Measurements from ENCODE around the gene KLRF2. TPM values are rescaled to one million over a fixed set of nuclear protein-coding genes. Genes with fewer than 3 reads are reported as not detected.

Gene KLRF2
- polyA plus RNA-seq, 2 of the 4 experiments (the other 2 are of a cell fraction): not detected

DNA sequence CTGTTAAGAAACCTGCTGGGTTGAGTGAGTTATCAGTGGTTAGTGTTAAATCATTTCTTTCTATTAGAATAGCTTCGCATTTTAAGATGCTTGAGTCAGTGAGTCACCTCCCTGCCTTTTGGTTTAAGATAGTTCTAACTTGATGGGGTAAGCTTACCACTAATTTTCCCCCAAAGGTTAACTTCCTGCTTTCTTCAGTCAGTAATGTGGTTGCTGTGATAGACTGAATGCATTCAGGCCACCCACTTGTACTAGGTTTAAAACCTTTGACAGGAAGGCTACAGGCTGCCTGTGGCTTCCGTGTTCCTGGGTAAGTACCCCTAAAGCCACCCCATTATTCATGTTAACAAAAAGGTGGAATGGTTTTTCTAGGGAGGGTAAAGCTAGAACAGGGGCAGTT lies 25.6 kb downstream of the KLRF2 start:
- H3K4me1 ChIP-seq: no peaks in the 10 kb centered on the region
- no peak for ATAC-seq
- DNase-seq (ENCODE audit: low read depth in 1 of 2, low spot score in 1 of 2): no peak
- POLR2A ChIA-PET: no interaction called here
- 38% methylated on average over 2 of the region's 2 CpGs for WGBS (ENCODE audit: missing lambda C conversion rate)
- no peak for FAIRE-seq
- no peak overlapping the region for H3K4me2 ChIP-seq
- H3K9me3 ChIP-seq: peaks cover 39% of the 10 kb centered on the region
- no peak for TF ChIP-seq RARB (CRISPR knock-in tag; IDR thresholded peaks at IDR 0.05)
- TF ChIP-seq, protein P1, sequence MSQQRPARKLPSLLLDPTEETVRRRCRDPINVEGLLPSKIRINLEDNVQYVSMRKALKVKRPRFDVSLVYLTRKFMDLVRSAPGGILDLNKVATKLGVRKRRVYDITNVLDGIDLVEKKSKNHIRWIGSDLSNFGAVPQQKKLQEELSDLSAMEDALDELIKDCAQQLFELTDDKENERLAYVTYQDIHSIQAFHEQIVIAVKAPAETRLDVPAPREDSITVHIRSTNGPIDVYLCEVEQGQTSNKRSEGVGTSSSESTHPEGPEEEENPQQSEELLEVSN (IDR thresholded peaks at IDR 0.05; ENCODE audit: borderline replicate concordance, low read depth): no peak
- TF ChIP-seq EHF (CRISPR knock-in tag; IDR thresholded peaks at IDR 0.05): no peak
- no peak for TF ChIP-seq JUN (IDR thresholded peaks at IDR 0.05)
- no peak for TF ChIP-seq CBX2 (IDR thresholded peaks at IDR 0.05; ENCODE audit: borderline replicate concordance, low read depth)
- TF ChIP-seq, protein P2, sequence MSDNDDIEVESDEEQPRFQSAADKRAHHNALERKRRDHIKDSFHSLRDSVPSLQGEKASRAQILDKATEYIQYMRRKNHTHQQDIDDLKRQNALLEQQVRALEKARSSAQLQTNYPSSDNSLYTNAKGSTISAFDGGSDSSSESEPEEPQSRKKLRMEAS (IDR thresholded peaks at IDR 0.05): no peak
- no peak for TF ChIP-seq PHF8 (IDR thresholded peaks at IDR 0.05; ENCODE audit: borderline replicate concordance, low read depth)
- CTCF ChIA-PET: interaction anchor here (1.1 to 1.3 kb wide), 3 partner anchors 18 to 157 kb away, joined by 3 to 4 read pairs (median 3); no protein-coding TSS in a partner anchor
- no peak overlapping the region for H3K4me3 ChIP-seq
- no peak overlapping the region for H3K27ac ChIP-seq

DNA sequence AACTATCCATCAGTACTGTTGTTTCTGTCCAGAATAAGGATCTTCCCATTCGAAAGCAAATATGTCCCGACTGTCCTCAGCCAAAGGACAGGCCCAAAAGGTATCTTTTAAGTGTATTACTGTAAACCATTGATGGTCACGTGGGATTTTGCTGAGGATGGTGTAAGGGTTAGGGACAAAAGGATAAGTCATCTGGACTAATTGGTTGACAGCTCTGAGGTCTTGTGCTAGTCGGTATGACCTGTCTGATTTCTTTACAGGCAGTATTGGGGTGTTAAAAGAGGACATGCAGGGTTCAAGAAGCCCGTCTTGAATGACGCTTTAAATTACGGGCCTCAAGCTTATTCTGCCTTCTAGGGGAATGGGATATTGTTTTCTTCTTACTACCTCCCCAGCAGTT lies 26.5 kb downstream of the KLRF2 start:
- H3K4me2 ChIP-seq: no peak overlapping the region
- H3K27ac ChIP-seq: no peak overlapping the region
- TF ChIP-seq HEYL (CRISPR knock-in tag; IDR thresholded peaks at IDR 0.05): no peak
- ChIA-PET CTCF (interaction anchor here (1.0 to 1.1 kb wide), 2 partner anchors 10 to 18 kb away, joined by 3 read pairs; no protein-coding TSS in a partner anchor), POLR2A (no interaction called here)
- FAIRE-seq: no peak
- no peak for ATAC-seq
- no peak for DNase-seq (ENCODE audit: low read depth in 1 of 2, low spot score in 1 of 2)
- peaks cover 34% of the 10 kb centered on the region for H3K9me3 ChIP-seq
- 23% methylated on average over 7 of the region's 7 CpGs for WGBS (ENCODE audit: missing lambda C conversion rate)
- H3K4me1 ChIP-seq: no peaks in the 10 kb centered on the region
- no peak overlapping the region for H3K4me3 ChIP-seq

DNA sequence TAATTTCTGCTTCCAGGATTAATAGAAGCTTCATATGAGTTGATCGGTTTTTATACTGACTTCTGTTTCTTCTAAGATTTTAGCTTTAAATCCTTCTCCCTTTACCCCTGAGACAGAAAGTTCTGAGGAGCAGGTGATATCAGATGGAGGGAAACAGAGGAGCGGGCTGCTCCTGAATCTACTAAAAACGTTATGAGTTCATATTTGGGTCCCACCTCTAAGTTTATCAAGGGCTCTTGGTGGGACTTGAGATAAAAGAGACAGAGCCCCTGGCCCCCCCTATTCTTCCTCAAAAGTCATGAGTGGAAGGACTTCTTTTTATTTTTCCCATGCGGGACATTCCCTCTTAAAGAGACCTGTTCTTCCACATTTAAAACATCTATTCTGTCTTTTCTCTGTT lies 27.1 kb downstream of the KLRF2 start:
- Histone ChIP-seq H3K4me1 (no peaks in the 10 kb centered on the region), H3K4me2 (no peak overlapping the region), H3K9me3 (peaks cover 28% of the 10 kb centered on the region; the same call in 2 of the 3 replicates), H3K4me3 (no peak overlapping the region), H3K27ac (no peak overlapping the region)
- no peak for DNase-seq (ENCODE audit: low read depth in 1 of 2, low spot score in 1 of 2)
- ChIA-PET POLR2A (no interaction called here), CTCF (interaction anchor here (1.0 kb wide), 1 partner anchor 10 kb away, joined by 3 read pairs; no protein-coding TSS in a partner anchor)
- 60% methylated on average over 4 of the region's 4 CpGs for whole genome bisulfite sequencing (ENCODE audit: missing lambda C conversion rate)
- no peak for ATAC-seq
- TF ChIP-seq HOXA7 (CRISPR knock-in tag; IDR thresholded peaks at IDR 0.05) (no peak), SREBF2 (IDR thresholded peaks at IDR 0.05) (no peak), ESRRA (IDR thresholded peaks at IDR 0.05; ENCODE audit: borderline replicate concordance, low read length) (no peak), ZC3H11A (IDR thresholded peaks at IDR 0.05) (no peak), MYC (IDR thresholded peaks at IDR 0.05; ENCODE audit: borderline replicate concordance, low read length) (no peak), ZNF302 (CRISPR knock-in tag; IDR thresholded peaks at IDR 0.05) (no peak), HDAC2 (IDR thresholded peaks at IDR 0.05) (no peak), GATA3 (IDR thresholded peaks at IDR 0.05; ENCODE audit: borderline replicate concordance) (no peak), PHF8 (IDR thresholded peaks at IDR 0.05; ENCODE audit: borderline replicate concordance, low read depth) (no peak), JUN (IDR thresholded peaks at IDR 0.05) (no peak), NFE2L2 (conservative IDR thresholded peaks at IDR 0.05; ENCODE audit: low read length) (no peak), KDM1A (IDR thresholded peaks at IDR 0.05; ENCODE audit: low read depth) (no peak), RCOR1 (IDR thresholded peaks at IDR 0.05; ENCODE audit: low read depth, low read length) (no peak), NR3C1 (IDR thresholded peaks at IDR 0.05) (no peak), CHD2 (IDR thresholded peaks at IDR 0.05; ENCODE audit: low read length, partially characterized antibody) (no peak)
- TF ChIP-seq, protein P3, sequence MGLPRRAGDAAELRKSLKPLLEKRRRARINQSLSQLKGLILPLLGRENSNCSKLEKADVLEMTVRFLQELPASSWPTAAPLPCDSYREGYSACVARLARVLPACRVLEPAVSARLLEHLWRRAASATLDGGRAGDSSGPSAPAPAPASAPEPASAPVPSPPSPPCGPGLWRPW (IDR thresholded peaks at IDR 0.05): no peak
- no peak for FAIRE-seq

DNA sequence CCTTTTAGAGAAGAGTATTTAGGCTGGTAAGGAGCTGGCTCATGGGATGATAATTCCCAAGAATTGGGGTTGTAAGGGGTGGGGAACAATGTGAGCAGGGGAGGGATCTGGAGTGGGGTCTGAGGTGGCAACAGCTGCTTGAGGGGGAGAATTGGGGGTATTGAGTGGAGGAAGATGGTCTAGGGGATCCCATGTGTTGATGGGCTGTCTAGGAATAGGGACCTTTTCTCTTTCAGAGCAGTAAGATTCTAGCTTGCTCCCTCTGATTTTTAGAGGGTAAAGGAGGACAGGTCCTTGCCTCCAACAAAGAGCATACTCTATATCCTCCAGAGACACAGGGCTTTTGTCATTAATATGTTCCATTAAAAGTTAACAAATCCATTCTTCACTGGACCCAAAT lies 28.4 kb downstream of the KLRF2 start:
- TF ChIP-seq HOXB5 (CRISPR knock-in tag; IDR thresholded peaks at IDR 0.05) (no peak), NPAS2 (CRISPR knock-in tag; IDR thresholded peaks at IDR 0.05; ENCODE audit: borderline replicate concordance) (no peak), HEYL (CRISPR knock-in tag; IDR thresholded peaks at IDR 0.05) (no peak), NFE2L2 (conservative IDR thresholded peaks at IDR 0.05; ENCODE audit: low read length) (no peak), GATA3 (IDR thresholded peaks at IDR 0.05; ENCODE audit: borderline replicate concordance) (no peak), POLR2A (IDR thresholded peaks at IDR 0.05; ENCODE audit: low read length) (no peak), FOXS1 (CRISPR knock-in tag; IDR thresholded peaks at IDR 0.05) (no peak), CBX2 (IDR thresholded peaks at IDR 0.05; ENCODE audit: borderline replicate concordance, low read depth) (no peak), ZFP36 (IDR thresholded peaks at IDR 0.05; ENCODE audit: borderline replicate concordance, partially characterized antibody) (no peak)
- TF ChIP-seq, protein P2 (IDR thresholded peaks at IDR 0.05): no peak
- TF ChIP-seq, protein P4, sequence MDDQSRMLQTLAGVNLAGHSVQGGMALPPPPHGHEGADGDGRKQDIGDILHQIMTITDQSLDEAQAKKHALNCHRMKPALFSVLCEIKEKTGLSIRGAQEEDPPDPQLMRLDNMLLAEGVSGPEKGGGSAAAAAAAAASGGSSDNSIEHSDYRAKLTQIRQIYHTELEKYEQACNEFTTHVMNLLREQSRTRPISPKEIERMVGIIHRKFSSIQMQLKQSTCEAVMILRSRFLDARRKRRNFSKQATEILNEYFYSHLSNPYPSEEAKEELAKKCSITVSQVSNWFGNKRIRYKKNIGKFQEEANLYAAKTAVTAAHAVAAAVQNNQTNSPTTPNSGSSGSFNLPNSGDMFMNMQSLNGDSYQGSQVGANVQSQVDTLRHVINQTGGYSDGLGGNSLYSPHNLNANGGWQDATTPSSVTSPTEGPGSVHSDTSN (IDR thresholded peaks at IDR 0.05): no peak
- TF ChIP-seq, protein P3 (IDR thresholded peaks at IDR 0.05): no peak
- ChIA-PET CTCF (interaction anchor here (0.6 kb wide), 2 partner anchors 18 to 47 kb away, joined by 3 to 5 read pairs; no protein-coding TSS in a partner anchor), POLR2A (no interaction called here)
- DNase-seq (ENCODE audit: low read depth in 1 of 2, low spot score in 1 of 2) (no peak), FAIRE-seq (no peak), ATAC-seq (no peak)
- no peak overlapping the region for H3K4me2 ChIP-seq
- no peaks in the 10 kb centered on the region for H3K4me1 ChIP-seq
- no peak overlapping the region for H3K27ac ChIP-seq
- H3K4me3 ChIP-seq: no peak overlapping the region
- peaks cover 27% of the 10 kb centered on the region; the same call in 2 of the 3 replicates for H3K9me3 ChIP-seq
